Measurements from ENCODE around the gene WAC.

DNA sequence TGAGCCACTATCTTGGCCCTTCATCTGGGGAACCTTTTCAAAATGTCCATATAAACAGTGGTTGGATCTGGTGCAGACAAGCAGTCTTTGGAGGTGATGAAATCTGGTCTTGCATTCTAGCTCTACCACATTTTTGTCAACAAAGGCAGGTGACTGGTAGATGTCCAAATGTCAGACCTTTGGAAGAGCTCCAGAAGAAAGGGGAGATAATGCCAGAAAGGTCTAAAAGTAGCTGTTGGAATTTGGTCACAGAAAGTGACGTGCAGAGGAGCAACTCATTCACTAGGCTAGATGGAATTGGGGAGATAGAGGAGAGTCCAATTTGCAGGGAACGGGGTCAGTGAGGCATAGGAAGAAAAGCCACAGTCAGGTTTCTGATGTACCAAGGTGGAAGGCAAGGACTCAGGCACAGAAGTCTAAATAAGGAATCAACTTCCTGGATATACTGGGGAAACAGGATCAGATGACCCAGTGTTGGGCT is 36.4 kb upstream of the WAC start:
- TF ChIP-seq POLR2AphosphoS5 (IDR thresholded peaks at IDR 0.05), result no peak
- TF ChIP-seq, protein P1, sequence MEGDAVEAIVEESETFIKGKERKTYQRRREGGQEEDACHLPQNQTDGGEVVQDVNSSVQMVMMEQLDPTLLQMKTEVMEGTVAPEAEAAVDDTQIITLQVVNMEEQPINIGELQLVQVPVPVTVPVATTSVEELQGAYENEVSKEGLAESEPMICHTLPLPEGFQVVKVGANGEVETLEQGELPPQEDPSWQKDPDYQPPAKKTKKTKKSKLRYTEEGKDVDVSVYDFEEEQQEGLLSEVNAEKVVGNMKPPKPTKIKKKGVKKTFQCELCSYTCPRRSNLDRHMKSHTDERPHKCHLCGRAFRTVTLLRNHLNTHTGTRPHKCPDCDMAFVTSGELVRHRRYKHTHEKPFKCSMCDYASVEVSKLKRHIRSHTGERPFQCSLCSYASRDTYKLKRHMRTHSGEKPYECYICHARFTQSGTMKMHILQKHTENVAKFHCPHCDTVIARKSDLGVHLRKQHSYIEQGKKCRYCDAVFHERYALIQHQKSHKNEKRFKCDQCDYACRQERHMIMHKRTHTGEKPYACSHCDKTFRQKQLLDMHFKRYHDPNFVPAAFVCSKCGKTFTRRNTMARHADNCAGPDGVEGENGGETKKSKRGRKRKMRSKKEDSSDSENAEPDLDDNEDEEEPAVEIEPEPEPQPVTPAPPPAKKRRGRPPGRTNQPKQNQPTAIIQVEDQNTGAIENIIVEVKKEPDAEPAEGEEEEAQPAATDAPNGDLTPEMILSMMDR (IDR thresholded peaks at IDR 0.05), result no peak
- TF ChIP-seq POLR2A (IDR thresholded peaks at IDR 0.05), result no peak
